22Rv1 (cell line): ENCODE measurements around the gene RNF150.
A peak's percentile ranks its signal among the peaks of the same experiment; 100 is the strongest.

Source experiments
- ZFX ChIP-seq: fragments of 450-650 bp; IDR thresholded peaks from 2 replicates; pipeline ENCODE4 v1.6.1; 2017; ENCODE audit warnings: antibody characterized with exemption, borderline replicate concordance
- TF ChIP-seq, protein P1 (sequence below): fragments of 450-650 bp; IDR thresholded peaks from 2 replicates; pipeline ENCODE4 v1.5.1; 2017; ENCODE audit warnings: mild to moderate bottlenecking

DNA sequence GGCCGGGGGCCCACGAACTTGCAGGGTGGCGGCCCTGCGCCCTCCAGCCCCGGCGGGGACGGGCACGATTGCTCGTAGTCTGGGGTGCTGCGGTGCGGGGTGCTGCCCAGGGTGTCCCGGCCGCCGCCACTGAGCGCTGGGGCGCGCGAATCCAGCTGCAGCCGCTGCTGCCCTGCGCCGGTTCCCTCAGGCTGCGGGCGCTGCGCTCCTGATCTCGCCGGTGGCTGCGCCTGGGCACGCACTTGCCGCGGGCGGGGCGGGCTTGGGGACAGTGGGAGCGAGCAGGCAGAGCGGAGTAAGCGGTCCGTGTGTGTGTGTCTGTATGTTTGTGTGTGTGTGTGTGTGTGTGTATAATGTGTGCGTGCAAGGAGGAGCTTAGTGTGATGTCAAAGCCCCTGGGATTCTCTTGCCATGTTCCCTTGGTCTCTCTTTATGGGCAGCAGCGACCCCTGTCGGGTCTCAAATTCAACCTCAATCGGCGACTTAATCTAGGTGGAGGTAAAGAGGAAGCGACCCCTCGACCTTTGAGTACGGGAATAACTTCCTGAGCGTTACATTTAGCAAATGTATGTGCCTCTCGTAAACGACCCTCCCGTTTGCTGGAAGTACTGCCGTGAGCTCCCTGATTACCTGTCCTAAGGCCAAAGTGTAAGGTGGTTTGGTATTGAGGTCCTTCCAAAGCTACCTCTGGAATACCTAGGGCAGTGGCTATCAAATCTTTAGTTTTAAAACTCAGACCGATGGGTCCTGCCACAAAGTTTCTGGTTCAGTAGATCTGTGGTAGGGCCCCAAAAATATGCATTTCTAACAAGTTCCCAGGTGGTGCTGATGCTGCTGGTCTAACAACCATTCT is at the start of gene RNF150:
- TF ChIP-seq, protein P1, sequence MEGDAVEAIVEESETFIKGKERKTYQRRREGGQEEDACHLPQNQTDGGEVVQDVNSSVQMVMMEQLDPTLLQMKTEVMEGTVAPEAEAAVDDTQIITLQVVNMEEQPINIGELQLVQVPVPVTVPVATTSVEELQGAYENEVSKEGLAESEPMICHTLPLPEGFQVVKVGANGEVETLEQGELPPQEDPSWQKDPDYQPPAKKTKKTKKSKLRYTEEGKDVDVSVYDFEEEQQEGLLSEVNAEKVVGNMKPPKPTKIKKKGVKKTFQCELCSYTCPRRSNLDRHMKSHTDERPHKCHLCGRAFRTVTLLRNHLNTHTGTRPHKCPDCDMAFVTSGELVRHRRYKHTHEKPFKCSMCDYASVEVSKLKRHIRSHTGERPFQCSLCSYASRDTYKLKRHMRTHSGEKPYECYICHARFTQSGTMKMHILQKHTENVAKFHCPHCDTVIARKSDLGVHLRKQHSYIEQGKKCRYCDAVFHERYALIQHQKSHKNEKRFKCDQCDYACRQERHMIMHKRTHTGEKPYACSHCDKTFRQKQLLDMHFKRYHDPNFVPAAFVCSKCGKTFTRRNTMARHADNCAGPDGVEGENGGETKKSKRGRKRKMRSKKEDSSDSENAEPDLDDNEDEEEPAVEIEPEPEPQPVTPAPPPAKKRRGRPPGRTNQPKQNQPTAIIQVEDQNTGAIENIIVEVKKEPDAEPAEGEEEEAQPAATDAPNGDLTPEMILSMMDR, result peak; percentile 81
- no peak for TF ChIP-seq ZFX
